A673 (cell line): ENCODE data around the gene SRSF12. TPM values are rescaled to one million over a fixed set of nuclear protein-coding genes. Genes with fewer than 3 reads are reported as not detected.

ENCODE experiments used
- BruUV-seq: library from RNA; stranded (reverse); fragments of 400-500 nt; replicated peaks from 2 replicates; lab custom pipeline; 2021; lab: Mats Ljungman, UMichigan
- CTCF ChIA-PET: fragments of 300-600 bp; sonication (Branson Sonifier 250); formaldehyde crosslinking; loops from one replicate; lab custom pipeline; 2022; ENCODE audit warnings: antibody characterized with exemption; lab: Charles Lee
- POLR2A ChIA-PET: fragments of 300-600 bp; sonication (Branson Sonifier 250); formaldehyde crosslinking; loops from one replicate; lab custom pipeline; 2022; ENCODE audit warnings: antibody characterized with exemption; ENCODE audit not compliant: low non-redundant PET; lab: Charles Lee
- DNase-seq: peaks from one replicate; pipeline ENCODE4 v3.0.0-alpha.2; 2015; ENCODE audit warnings: low spot score
- H3K27ac ChIP-seq: fragments of 200-600 bp; sonication (generic); 2 replicates; pipeline ENCODE4 v1.5.1; 2016; ENCODE audit warnings: mixed run types, low read depth, mild to moderate bottlenecking, mixed read lengths, antibody characterized with exemption, low read length; ENCODE audit not compliant: poor library complexity, severe bottlenecking
- H3K27me3 ChIP-seq: fragments of 200-600 bp; sonication (generic); replicated peaks from 2 replicates; pipeline ENCODE4 v1.6.1; 2017; ENCODE audit warnings: mixed run types, low read depth, mild to moderate bottlenecking, mixed read lengths, antibody characterized with exemption, low read length; ENCODE audit not compliant: insufficient read depth, poor library complexity
- H3K36me3 ChIP-seq: fragments of 200-600 bp; sonication (generic); 2 replicates; pipeline ENCODE4 v1.6.1; 2016; ENCODE audit warnings: mixed run types, mild to moderate bottlenecking, mixed read lengths, antibody characterized with exemption, low read length; ENCODE audit not compliant: insufficient read depth, poor library complexity, severe bottlenecking
- H3K4me1 ChIP-seq: fragments of 200-600 bp; sonication (generic); 2 replicates; pipeline ENCODE4 v1.6.1; 2017; ENCODE audit warnings: mixed run types, mild to moderate bottlenecking, mixed read lengths, antibody characterized with exemption, low read length; ENCODE audit not compliant: insufficient read depth, poor library complexity, severe bottlenecking
- H3K4me3 ChIP-seq: fragments of 200-600 bp; sonication (generic); 2 replicates; pipeline ENCODE4 v1.5.1; 2016; ENCODE audit warnings: low read depth, mixed run types, mild to moderate bottlenecking, mixed read lengths, low read length; ENCODE audit not compliant: poor library complexity, severe bottlenecking
- H3K9me3 ChIP-seq: fragments of 200-600 bp; sonication (generic); 2 replicates; pipeline ENCODE4 v1.6.1; 2016; ENCODE audit warnings: mixed run types, low read depth, mild to moderate bottlenecking, mixed read lengths, antibody characterized with exemption, low read length; ENCODE audit not compliant: poor library complexity, severe bottlenecking
- CTCF ChIP-seq: fragments of 300-800, 200-600 bp; sonication (generic); conservative IDR thresholded peaks from 2 replicates; pipeline ENCODE4 v1.5.1; 2017; ENCODE audit warnings: low read depth, mild to moderate bottlenecking, antibody characterized with exemption, low read length, moderate library complexity, mixed read lengths
- EZH2 ChIP-seq: fragments of 200-600 bp; sonication (generic); IDR thresholded peaks from 2 replicates; pipeline ENCODE4 v1.6.1; 2017; ENCODE audit warnings: borderline replicate concordance, low read depth, mild to moderate bottlenecking, mixed read lengths, antibody characterized with exemption, low read length; ENCODE audit not compliant: poor library complexity, severe bottlenecking
- intact Hi-C: fragments of 100-400 bp; cut with micrococcal nuclease; formaldehyde crosslinking; loops from one replicate; pipeline ENCODE4 v1.10.0; 2022; ENCODE audit not compliant: unreplicated experiment
- total RNA-seq: library from RNA; stranded (reverse); gene quantifications from 2 replicates; pipeline ENCODE4 v1.2.3, GENCODE V29; 2021

Gene SRSF12
- total RNA-seq, 1 experiment from 2014 or later: 14.3 TPM

GRCh38 chr6:89100114-89100513 lies 17.8 kb downstream of the SRSF12 start:
- ChIA-PET CTCF (no interaction called here), POLR2A (no interaction called here)
- TF ChIP-seq CTCF: no peak
- Histone ChIP-seq H3K4me1 (no peaks in the 10 kb centered on the region), H3K36me3 (peaks cover 12% of the 10 kb centered on the region), H3K27me3 (no peaks in the 10 kb centered on the region), H3K27ac (no peak overlapping the region), H3K4me3 (no peak overlapping the region), H3K9me3 (no peaks in the 10 kb centered on the region)
- BruUV-seq: no TSS peak
- intact Hi-C loops: no loop called here
- DNase-seq: no peak

GRCh38 chr6:89098461-89098860 lies 19.4 kb downstream of the SRSF12 start:
- ChIA-PET CTCF (no interaction called here), POLR2A (no interaction called here)
- BruUV-seq: no TSS peak
- intact Hi-C loops: no loop called here
- DNase-seq: no peak
- Histone ChIP-seq H3K4me1 (no peaks in the 10 kb centered on the region), H3K36me3 (peaks cover 7% of the 10 kb centered on the region), H3K4me3 (no peak overlapping the region), H3K9me3 (no peaks in the 10 kb centered on the region), H3K27me3 (no peaks in the 10 kb centered on the region), H3K27ac (no peak overlapping the region)
- no peak for TF ChIP-seq EZH2
- no peak for TF ChIP-seq CTCF

DNA sequence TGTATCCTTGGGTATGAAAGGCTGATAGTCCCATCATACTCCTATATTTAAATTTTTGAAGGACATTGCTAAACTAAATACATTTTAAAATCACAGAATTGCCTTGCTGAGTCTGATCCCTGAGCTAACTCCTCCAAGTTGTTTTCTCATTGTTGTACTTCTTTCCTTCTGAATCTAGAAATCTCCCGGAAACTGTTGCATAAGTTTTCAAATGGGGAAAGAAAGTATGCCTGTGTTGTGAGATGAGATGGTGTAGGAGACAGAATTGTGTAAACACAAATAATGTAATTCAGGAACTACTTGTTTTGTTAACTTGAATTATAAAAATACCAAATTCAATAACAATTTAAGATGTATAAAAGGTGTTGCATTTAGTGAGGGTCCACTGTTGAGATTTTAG lies 30.0 kb downstream of the SRSF12 start:
- no peak for DNase-seq
- POLR2A ChIA-PET: no interaction called here
- intact Hi-C loops: no loop called here
- peaks cover 24% of the 10 kb centered on the region for H3K36me3 ChIP-seq
- CTCF ChIA-PET: no interaction called here
- no peak overlapping the region for H3K4me3 ChIP-seq
- H3K27ac ChIP-seq: no peak overlapping the region
- TF ChIP-seq EZH2: no peak
- TF ChIP-seq CTCF: no peak
- no TSS peak for BruUV-seq
- H3K9me3 ChIP-seq: no peaks in the 10 kb centered on the region
- H3K27me3 ChIP-seq: no peaks in the 10 kb centered on the region
- H3K4me1 ChIP-seq: peaks cover 3% of the 10 kb centered on the region
